SK-N-SH (cell line): Measurements from ENCODE around the gene KLHL4.

Experiments
- CHD2 ChIP-seq: fragments of 150-350 bp; IDR thresholded peaks from 2 replicates; pipeline ENCODE4 v1.6.1; 2018; ENCODE audit warnings: low read length; ENCODE audit not compliant: partially characterized antibody
- EP300 ChIP-seq, 2 experiments: IDR thresholded peaks; 2 replicates each; pipeline versions ENCODE4 v1.4.0 to v1.6.1; 2012; ENCODE audit warnings: borderline replicate concordance in 1 of 2, low read depth in 1 of 2, low read length in 1 of 2
- EZH2phosphoT487 ChIP-seq: fragments of 200-600 bp; sonication (generic); IDR thresholded peaks from 2 replicates; pipeline ENCODE4 v1.6.1; 2017; ENCODE audit warnings: low read depth, mixed run types, mild to moderate bottlenecking, antibody characterized with exemption, moderate library complexity, borderline replicate concordance
- JUND ChIP-seq: IDR thresholded peaks from 2 replicates; pipeline ENCODE4 v1.4.0; 2012
- NRF1 ChIP-seq: IDR thresholded peaks from 2 replicates; pipeline ENCODE4 v1.6.1; 2012; ENCODE audit warnings: low read depth, mild to moderate bottlenecking, low read length
- RAD21 ChIP-seq: IDR thresholded peaks from 2 replicates; pipeline ENCODE4 v1.6.1; 2012; ENCODE audit warnings: mild to moderate bottlenecking, low read length
- YY1 ChIP-seq: IDR thresholded peaks from 2 replicates; pipeline ENCODE4 v1.4.0; 2012; ENCODE audit warnings: low read depth, mild to moderate bottlenecking
- TF ChIP-seq, protein P1 (sequence below): IDR thresholded peaks from 2 replicates; pipeline ENCODE4; 2012
- TF ChIP-seq, protein P2 (sequence below): IDR thresholded peaks from 2 replicates; pipeline ENCODE4 v1.4.0; 2012; ENCODE audit warnings: low read depth, borderline replicate concordance
- TF ChIP-seq, protein P3 (sequence below): fragments of 200-600 bp; sonication (generic); IDR thresholded peaks from 2 replicates; pipeline ENCODE4 v1.6.1; 2017; ENCODE audit warnings: antibody characterized with exemption, mild to moderate bottlenecking, moderate library complexity
- TF ChIP-seq, protein P4 (sequence below): IDR thresholded peaks from 2 replicates; pipeline ENCODE4 v1.4.0; 2012; ENCODE audit warnings: low read depth, borderline replicate concordance
- TF ChIP-seq, protein P5 (sequence below): IDR thresholded peaks from 2 replicates; pipeline ENCODE4 v1.4.0; 2012; ENCODE audit warnings: low read depth
- TF ChIP-seq, protein P6 (sequence below): IDR thresholded peaks from 2 replicates; pipeline ENCODE4 v1.6.1; 2012; ENCODE audit warnings: mild to moderate bottlenecking, low read depth, low read length, moderate library complexity

DNA sequence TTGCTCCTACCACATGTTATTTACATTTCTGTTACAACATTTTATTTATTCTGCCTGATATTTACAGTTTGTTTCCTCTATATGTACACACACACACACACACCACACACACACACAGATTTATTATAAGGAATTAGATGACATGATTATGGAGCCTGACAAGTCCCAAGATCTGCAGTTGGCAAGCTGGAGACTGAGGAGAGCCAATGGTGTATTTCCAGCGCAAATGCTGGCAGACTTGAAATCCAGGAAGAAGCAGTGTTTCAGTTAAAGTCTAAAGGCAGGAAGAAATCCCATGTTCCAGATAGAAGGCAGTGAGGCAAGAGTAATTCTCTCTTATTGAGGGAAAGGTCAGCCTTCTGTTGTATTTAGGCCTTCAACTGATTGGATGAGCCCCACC lies 1.8 kb upstream of the KLHL4 start:
- TF ChIP-seq, protein P1, sequence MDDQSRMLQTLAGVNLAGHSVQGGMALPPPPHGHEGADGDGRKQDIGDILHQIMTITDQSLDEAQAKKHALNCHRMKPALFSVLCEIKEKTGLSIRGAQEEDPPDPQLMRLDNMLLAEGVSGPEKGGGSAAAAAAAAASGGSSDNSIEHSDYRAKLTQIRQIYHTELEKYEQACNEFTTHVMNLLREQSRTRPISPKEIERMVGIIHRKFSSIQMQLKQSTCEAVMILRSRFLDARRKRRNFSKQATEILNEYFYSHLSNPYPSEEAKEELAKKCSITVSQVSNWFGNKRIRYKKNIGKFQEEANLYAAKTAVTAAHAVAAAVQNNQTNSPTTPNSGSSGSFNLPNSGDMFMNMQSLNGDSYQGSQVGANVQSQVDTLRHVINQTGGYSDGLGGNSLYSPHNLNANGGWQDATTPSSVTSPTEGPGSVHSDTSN, result no peak
- TF ChIP-seq, protein P2, sequence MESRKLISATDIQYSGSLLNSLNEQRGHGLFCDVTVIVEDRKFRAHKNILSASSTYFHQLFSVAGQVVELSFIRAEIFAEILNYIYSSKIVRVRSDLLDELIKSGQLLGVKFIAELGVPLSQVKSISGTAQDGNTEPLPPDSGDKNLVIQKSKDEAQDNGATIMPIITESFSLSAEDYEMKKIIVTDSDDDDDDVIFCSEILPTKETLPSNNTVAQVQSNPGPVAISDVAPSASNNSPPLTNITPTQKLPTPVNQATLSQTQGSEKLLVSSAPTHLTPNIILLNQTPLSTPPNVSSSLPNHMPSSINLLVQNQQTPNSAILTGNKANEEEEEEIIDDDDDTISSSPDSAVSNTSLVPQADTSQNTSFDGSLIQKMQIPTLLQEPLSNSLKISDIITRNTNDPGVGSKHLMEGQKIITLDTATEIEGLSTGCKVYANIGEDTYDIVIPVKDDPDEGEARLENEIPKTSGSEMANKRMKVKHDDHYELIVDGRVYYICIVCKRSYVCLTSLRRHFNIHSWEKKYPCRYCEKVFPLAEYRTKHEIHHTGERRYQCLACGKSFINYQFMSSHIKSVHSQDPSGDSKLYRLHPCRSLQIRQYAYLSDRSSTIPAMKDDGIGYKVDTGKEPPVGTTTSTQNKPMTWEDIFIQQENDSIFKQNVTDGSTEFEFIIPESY, result no peak
- TF ChIP-seq EZH2phosphoT487 (no peak), YY1 (no peak), RAD21 (no peak), NRF1 (no peak), CHD2 (no peak), EP300 (IDR thresholded peaks at IDR 0.05; ENCODE audit: borderline replicate concordance in 1 of 2, low read depth in 1 of 2, low read length in 1 of 2) (no peak), JUND (no peak)
- TF ChIP-seq, protein P3, sequence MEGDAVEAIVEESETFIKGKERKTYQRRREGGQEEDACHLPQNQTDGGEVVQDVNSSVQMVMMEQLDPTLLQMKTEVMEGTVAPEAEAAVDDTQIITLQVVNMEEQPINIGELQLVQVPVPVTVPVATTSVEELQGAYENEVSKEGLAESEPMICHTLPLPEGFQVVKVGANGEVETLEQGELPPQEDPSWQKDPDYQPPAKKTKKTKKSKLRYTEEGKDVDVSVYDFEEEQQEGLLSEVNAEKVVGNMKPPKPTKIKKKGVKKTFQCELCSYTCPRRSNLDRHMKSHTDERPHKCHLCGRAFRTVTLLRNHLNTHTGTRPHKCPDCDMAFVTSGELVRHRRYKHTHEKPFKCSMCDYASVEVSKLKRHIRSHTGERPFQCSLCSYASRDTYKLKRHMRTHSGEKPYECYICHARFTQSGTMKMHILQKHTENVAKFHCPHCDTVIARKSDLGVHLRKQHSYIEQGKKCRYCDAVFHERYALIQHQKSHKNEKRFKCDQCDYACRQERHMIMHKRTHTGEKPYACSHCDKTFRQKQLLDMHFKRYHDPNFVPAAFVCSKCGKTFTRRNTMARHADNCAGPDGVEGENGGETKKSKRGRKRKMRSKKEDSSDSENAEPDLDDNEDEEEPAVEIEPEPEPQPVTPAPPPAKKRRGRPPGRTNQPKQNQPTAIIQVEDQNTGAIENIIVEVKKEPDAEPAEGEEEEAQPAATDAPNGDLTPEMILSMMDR, result no peak
- TF ChIP-seq, protein P4, sequence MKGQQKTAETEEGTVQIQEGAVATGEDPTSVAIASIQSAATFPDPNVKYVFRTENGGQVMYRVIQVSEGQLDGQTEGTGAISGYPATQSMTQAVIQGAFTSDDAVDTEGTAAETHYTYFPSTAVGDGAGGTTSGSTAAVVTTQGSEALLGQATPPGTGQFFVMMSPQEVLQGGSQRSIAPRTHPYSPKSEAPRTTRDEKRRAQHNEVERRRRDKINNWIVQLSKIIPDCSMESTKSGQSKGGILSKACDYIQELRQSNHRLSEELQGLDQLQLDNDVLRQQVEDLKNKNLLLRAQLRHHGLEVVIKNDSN, result no peak
- TF ChIP-seq, protein P5, sequence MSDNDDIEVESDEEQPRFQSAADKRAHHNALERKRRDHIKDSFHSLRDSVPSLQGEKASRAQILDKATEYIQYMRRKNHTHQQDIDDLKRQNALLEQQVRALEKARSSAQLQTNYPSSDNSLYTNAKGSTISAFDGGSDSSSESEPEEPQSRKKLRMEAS, result no peak
- TF ChIP-seq, protein P6, sequence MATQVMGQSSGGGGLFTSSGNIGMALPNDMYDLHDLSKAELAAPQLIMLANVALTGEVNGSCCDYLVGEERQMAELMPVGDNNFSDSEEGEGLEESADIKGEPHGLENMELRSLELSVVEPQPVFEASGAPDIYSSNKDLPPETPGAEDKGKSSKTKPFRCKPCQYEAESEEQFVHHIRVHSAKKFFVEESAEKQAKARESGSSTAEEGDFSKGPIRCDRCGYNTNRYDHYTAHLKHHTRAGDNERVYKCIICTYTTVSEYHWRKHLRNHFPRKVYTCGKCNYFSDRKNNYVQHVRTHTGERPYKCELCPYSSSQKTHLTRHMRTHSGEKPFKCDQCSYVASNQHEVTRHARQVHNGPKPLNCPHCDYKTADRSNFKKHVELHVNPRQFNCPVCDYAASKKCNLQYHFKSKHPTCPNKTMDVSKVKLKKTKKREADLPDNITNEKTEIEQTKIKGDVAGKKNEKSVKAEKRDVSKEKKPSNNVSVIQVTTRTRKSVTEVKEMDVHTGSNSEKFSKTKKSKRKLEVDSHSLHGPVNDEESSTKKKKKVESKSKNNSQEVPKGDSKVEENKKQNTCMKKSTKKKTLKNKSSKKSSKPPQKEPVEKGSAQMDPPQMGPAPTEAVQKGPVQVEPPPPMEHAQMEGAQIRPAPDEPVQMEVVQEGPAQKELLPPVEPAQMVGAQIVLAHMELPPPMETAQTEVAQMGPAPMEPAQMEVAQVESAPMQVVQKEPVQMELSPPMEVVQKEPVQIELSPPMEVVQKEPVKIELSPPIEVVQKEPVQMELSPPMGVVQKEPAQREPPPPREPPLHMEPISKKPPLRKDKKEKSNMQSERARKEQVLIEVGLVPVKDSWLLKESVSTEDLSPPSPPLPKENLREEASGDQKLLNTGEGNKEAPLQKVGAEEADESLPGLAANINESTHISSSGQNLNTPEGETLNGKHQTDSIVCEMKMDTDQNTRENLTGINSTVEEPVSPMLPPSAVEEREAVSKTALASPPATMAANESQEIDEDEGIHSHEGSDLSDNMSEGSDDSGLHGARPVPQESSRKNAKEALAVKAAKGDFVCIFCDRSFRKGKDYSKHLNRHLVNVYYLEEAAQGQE, result no peak
